HG02763 (cell line): ENCODE results near the gene DENND1A.
"Not testable (repeated sequence)": the region's sequence is repeated elsewhere in the genome, so short reads cannot be mapped to it uniquely, and the experiment has no call there.

Experiments
- ATAC-seq: cut with Tn5 transposase; IDR thresholded peaks from one replicate; pipeline ENCODE4 v1.9.1; 2021; ENCODE audit warnings: mild to moderate bottlenecking, moderate library complexity; ENCODE audit not compliant: unreplicated experiment

The DENND1A gene

GRCh38 chr9:123447934-123448646, 481.8 kb downstream of the DENND1A start:
- ATAC-seq = no peak

GRCh38 chr9:123445981-123446610, 483.8 kb downstream of the DENND1A start:
- no peak for ATAC-seq

DNA sequence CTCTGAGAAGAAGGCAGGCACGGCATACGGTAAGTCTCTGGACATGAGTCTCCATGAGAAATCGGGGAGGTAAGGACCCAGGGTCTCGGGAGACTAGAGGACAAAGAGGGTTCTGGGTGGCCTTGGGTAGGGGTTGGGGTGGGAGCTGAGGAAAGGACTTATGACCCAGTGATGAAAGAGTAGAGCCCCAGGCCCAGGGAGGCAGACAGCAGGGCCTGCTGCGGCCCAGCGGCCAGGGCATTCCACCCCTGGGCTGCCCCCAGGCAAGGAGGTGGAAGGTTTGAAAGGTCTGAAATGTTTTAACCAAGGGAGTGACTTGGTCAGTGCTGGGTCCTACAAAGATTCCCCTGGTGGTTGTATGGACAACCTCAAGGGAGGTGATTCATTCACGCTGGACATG, 484.8 kb downstream of the DENND1A start:
- no peak for ATAC-seq

- ATAC-seq = no peak
Observed at GRCh38 chr9:123441769-123442168, 488.2 kb downstream of the DENND1A start.

- ATAC-seq = no peak
Observed at GRCh38 chr9:123440256-123440655, 489.7 kb downstream of the DENND1A start.

GRCh38 chr9:123438821-123439220, 491.1 kb downstream of the DENND1A start:
- no peak for ATAC-seq

- ATAC-seq = no peak
Observed at GRCh38 chr9:123438321-123438720, 491.6 kb downstream of the DENND1A start.

DNA sequence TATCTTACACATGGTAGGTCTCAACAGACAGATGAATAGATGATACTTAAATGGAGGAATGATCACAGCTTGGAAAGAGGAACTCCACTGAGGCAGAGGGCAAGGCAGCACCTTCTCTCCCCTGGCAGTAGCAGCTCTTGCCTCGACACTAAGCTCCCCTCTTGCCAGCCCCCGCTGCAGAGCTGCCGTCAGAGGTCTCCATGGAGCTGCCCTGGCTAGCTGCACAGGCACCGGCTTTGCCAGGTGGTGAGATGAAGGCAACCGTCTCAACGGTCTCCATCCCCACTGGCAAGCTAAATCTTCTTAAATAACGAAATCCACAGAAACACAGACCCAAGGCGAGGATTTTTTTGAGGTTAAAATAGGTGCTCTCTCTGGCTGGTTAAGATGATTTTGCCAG, 492.7 kb downstream of the DENND1A start:
- no peak for ATAC-seq

DNA sequence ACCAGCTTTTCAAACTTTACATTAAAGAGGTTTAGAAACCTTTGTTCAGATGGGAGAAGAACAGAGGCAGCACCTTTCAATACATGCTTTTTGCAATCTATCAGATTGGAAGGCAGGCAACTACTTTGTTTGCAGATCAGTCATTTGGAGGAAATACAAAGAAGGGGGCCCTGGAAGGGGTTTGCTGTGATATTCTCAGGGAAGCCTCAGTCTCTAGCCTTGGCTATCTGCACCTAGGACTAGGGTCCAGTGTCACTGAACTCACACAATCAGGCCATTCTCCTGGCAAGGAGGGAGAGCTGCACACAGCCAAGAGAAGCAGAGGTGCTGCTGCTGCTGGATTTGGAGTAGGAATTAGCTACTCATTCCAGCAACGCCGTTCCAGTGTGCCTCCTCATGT, 494.5 kb downstream of the DENND1A start:
- no peak for ATAC-seq

GRCh38 chr9:123434619-123435240, 495.2 kb downstream of the DENND1A start:
- ATAC-seq = no peak

- no peak for ATAC-seq
Observed at GRCh38 chr9:123432331-123433236, 497.3 kb downstream of the DENND1A start.

DNA sequence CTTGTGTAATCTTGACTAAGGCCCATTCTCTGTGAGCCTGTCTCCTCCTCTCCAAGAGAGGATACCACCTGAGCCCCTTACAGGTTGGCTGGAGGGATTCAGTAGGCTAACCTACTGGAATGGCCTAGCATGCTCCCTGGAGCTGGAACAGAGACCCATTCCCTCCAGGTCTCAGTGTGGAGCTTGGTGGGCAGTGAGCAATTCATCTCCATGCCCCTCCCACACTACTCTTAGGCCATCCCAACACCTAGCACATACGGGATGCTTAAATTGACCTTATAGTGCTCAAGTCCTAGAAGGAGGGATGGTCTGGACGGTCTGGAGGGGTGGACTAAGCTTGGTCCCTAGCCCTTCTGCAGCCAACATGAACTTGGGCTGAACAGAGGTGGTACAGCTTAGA, 498.3 kb downstream of the DENND1A start:
- ATAC-seq = no peak

GRCh38 chr9:123428450-123428849, 501.5 kb downstream of the DENND1A start:
- not testable (repeated sequence) for ATAC-seq

DNA sequence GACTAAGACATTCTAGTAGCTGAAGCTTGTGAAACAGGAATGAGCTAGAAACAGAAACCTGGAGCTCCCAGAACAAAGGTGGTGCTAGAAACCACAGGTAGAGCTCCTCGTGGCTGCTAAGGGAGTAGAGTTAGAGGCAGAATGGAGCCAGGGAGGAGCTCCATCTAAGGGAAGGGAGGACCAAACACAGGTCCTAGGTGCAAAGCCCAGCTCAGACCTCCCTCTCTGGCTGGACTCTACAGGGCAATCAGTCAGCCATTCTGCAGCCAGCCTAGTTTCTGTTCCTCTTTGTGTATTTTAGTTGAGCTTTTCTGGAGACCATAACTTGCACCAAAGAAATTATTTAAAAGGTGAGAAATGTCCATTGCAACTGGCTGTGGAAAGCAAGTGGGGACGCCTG, 503.5 kb downstream of the DENND1A start:
- ATAC-seq = no peak

DNA sequence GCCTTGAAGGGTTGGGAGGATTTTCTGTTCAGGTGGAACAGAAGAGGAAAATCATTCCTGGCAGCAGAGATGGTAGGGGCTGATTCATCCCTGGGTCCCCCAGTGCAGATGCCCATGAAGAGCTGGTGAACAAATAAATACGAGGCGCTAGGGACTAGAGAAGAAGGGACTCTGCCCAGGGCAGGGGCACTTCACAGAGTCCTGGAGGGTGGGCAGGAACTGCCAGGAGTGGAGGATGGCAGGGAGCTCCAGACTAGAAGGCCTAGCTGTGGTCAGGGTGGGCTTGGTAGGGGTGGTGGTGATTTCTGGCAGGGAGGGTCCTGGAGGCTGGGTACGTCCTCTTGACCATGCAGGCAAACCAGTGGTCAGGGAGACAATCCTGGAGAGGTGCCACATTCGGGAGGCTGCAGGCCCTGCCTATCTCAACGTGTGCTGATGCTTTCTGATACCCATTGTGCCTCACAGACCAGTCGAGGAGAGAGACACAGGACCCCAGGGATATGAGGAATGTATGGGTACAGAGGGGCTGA, 504.0 kb downstream of the DENND1A start:
- ATAC-seq = no peak

DNA sequence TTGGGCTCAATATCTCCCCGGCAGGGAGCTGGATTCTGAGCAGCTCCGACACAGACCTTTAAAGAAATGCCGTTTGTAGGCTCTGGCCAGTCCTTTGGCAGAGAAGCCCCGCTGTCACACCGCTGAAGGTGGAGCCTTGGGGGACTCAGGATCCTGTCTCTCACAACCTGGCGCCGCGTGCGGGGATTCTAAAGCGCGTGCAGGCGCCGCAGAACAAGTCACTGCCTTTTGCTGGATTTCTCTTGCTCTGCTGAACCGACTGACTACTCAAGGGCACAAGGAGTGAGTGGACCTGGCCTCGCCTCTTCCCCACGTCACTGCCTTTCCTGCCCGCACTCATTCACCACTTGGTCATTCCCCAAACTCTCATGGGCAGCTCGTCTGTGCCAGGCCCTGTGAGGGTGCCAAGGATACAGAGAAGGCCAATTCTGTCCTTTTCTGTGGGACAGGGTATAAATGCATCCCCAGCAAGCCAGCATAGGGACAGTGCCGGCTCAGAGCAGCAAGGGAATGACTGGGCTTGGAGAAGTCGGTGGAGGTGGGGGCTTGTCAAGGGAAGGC, 504.6 kb downstream of the DENND1A start:
- ATAC-seq = no peak

- no peak for ATAC-seq
Observed at GRCh38 chr9:123424552-123425225, 505.2 kb downstream of the DENND1A start.

GRCh38 chr9:123424131-123424530, 505.8 kb downstream of the DENND1A start:
- ATAC-seq = no peak

GRCh38 chr9:123423311-123423640, 506.6 kb downstream of the DENND1A start:
- no peak for ATAC-seq

DNA sequence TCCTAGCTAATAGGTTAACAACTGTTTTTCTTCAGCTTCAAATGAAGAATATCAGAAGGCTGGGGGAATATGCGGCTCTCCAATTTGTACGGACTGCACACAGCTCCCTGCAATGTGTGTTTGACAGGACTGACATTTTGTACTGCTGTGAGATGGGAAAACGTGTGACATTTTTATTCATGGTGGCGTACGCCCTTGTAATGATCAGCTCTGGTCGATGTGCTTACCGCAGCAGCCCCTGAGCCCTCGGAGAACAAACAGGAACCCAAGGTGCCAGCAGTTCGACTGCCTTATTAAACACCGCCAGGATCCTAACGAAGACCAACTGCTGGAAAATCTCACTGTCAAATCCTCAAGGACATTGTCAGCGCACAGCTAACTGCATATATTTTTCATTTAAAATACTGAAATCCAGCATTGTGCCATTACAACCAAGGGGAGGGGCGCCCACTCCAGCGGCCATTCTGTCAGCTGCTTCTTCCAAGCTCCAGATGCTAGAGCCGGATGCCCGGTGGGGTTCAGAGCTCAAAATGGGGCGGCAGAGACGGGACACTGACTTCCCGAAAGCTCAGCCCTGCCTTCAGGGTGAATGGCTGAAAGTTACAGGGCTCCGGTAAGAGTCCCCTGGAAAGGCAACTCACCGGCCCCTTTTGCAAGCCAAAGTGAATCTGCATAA, 507.2 kb downstream of the DENND1A start:
- ATAC-seq = no peak
